Calu3 (cell line): ENCODE results near the gene ADAMTSL4. TPM values are rescaled to one million over a fixed set of nuclear protein-coding genes. Genes with fewer than 3 reads are reported as not detected.
A peak's percentile ranks its signal among the peaks of the same experiment; 100 is the strongest.

Source experiments
- BruUV-seq: library from RNA; stranded (reverse); fragments of 400-500 nt; replicated peaks from 2 replicates; lab custom pipeline; 2021; lab: Mats Ljungman, UMichigan
- CTCF ChIA-PET: fragments of 300-600 bp; sonication (Branson Sonifier 250); formaldehyde crosslinking; loops from one replicate; lab custom pipeline; 2022; ENCODE audit warnings: antibody characterized with exemption; lab: Charles Lee
- DNase-seq: peaks from one replicate; pipeline ENCODE4 v3.0.0; 2022
- H3K27ac Mint-ChIP-seq: one replicate; pipeline ENCODE4 v1.8.0; 2022; ENCODE audit warnings: mixed read lengths; ENCODE audit not compliant: unreplicated experiment
- H3K27me3 Mint-ChIP-seq: one replicate; pipeline ENCODE4 v1.8.0; 2022; ENCODE audit warnings: mixed read lengths; ENCODE audit not compliant: unreplicated experiment
- H3K36me3 Mint-ChIP-seq: one replicate; pipeline ENCODE4 v1.8.0; 2022; ENCODE audit warnings: mild to moderate bottlenecking, moderate library complexity, mixed read lengths; ENCODE audit not compliant: insufficient read depth, unreplicated experiment
- H3K4me1 Mint-ChIP-seq: one replicate; pipeline ENCODE4 v1.8.0; 2022; ENCODE audit warnings: mild to moderate bottlenecking, low read depth, mixed read lengths; ENCODE audit not compliant: unreplicated experiment
- H3K4me3 Mint-ChIP-seq: one replicate; pipeline ENCODE4 v1.8.0; 2022; ENCODE audit warnings: mild to moderate bottlenecking, low read depth, moderate library complexity, mixed read lengths; ENCODE audit not compliant: unreplicated experiment
- H3K9me3 Mint-ChIP-seq: one replicate; pipeline ENCODE4 v1.8.0; 2022; ENCODE audit warnings: low read depth, mixed read lengths; ENCODE audit not compliant: unreplicated experiment
- intact Hi-C: fragments of 100-400 bp; cut with micrococcal nuclease; formaldehyde crosslinking; loops from one replicate; pipeline ENCODE4 v1.10.0; 2022; ENCODE audit not compliant: unreplicated experiment
- total RNA-seq: library from RNA; stranded (reverse); gene quantifications from 2 replicates; pipeline ENCODE4 v1.2.3, GENCODE V29; 2022
- TF ChIP-seq, protein P1 (sequence below): fragments of 200-600 bp; IDR thresholded peaks from one replicate; pipeline ENCODE4 v1.8.0; 2022; ENCODE audit warnings: antibody characterized with exemption; ENCODE audit not compliant: unreplicated experiment

Gene ADAMTSL4
- total RNA-seq, 1 experiment from 2014 or later: 1.9 TPM

- CTCF ChIA-PET: interaction anchor here (0.6 to 1.4 kb wide), 4 partner anchors 16 to 73 kb away, joined by 3 to 8 read pairs (median 4); no protein-coding TSS in a partner anchor
- no TSS peak for BruUV-seq
- TF ChIP-seq, protein P1, sequence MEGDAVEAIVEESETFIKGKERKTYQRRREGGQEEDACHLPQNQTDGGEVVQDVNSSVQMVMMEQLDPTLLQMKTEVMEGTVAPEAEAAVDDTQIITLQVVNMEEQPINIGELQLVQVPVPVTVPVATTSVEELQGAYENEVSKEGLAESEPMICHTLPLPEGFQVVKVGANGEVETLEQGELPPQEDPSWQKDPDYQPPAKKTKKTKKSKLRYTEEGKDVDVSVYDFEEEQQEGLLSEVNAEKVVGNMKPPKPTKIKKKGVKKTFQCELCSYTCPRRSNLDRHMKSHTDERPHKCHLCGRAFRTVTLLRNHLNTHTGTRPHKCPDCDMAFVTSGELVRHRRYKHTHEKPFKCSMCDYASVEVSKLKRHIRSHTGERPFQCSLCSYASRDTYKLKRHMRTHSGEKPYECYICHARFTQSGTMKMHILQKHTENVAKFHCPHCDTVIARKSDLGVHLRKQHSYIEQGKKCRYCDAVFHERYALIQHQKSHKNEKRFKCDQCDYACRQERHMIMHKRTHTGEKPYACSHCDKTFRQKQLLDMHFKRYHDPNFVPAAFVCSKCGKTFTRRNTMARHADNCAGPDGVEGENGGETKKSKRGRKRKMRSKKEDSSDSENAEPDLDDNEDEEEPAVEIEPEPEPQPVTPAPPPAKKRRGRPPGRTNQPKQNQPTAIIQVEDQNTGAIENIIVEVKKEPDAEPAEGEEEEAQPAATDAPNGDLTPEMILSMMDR: no peak
- H3K4me3 Mint-ChIP-seq: peak overlapping the region; percentile 75
- H3K27me3 Mint-ChIP-seq: peaks cover 14% of the 10 kb centered on the region
- intact Hi-C loops: loop anchor here (5.0 kb wide), 2 partner anchors 61 to 86 kb away; partner anchors contain the start of gene TARS2
- peaks cover 70% of the 10 kb centered on the region for H3K36me3 Mint-ChIP-seq
- peaks cover 22% of the 10 kb centered on the region for H3K4me1 Mint-ChIP-seq
- no peaks in the 10 kb centered on the region for H3K9me3 Mint-ChIP-seq
- peak overlapping the region; percentile 73 for H3K27ac Mint-ChIP-seq
- DNase-seq: no peak
Observed at GRCh38 chr1:150548324-150548631, 930 bp upstream of the ADAMTSL4 start.

DNA sequence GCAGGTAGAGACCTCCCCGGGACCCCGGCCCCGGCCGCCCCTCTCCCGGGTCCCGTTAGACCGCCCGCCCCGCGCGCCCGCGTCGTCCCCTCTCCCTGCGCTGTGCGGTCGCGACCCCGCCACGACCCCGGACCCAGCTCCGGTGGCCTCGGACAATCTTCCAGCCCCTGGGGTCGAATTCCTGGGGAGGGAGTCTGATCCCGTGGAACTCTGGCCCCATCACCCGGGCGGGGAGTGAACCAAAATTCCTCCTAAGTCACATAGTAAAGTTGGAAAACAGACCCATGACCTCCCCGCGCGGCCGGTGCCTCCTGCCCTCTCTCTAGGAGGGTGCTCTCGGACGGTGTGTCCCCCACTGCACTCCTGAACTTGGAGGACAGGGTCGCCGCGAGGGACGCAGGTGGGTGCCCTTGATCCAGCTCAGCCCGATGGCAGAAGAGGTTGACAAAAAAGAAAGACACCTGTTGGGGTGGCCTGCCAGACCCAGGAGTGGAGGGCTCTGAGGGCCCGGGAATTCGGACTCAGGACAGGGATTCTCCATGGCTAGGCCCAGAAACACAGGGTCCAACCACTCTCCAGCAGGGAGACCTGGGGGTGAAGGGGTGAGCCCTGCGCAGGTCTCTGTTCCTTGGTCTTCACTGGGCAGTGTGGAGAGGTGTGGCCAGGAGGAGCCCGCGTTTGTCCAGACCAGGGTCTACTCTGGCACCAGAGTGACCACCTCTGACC is 451 bp downstream of the ADAMTSL4 start:
- TF ChIP-seq, protein P1: no peak
- H3K36me3 Mint-ChIP-seq: peaks cover 72% of the 10 kb centered on the region
- H3K4me3 Mint-ChIP-seq: peak overlapping the region; percentile 75
- peaks cover 22% of the 10 kb centered on the region for H3K4me1 Mint-ChIP-seq
- intact Hi-C loops: loop anchor here (5.0 kb wide), 2 partner anchors 62 to 87 kb away; partner anchors contain the start of gene TARS2
- H3K9me3 Mint-ChIP-seq: no peaks in the 10 kb centered on the region
- no TSS peak for BruUV-seq
- peak overlapping the region; percentile 67 for H3K27ac Mint-ChIP-seq
- no peak for DNase-seq
- peaks cover 14% of the 10 kb centered on the region for H3K27me3 Mint-ChIP-seq
- CTCF ChIA-PET: interaction anchor here (0.5 to 0.6 kb wide), 2 partner anchors 62 to 466 kb away, joined by 4 to 6 read pairs; no protein-coding TSS in a partner anchor

DNA sequence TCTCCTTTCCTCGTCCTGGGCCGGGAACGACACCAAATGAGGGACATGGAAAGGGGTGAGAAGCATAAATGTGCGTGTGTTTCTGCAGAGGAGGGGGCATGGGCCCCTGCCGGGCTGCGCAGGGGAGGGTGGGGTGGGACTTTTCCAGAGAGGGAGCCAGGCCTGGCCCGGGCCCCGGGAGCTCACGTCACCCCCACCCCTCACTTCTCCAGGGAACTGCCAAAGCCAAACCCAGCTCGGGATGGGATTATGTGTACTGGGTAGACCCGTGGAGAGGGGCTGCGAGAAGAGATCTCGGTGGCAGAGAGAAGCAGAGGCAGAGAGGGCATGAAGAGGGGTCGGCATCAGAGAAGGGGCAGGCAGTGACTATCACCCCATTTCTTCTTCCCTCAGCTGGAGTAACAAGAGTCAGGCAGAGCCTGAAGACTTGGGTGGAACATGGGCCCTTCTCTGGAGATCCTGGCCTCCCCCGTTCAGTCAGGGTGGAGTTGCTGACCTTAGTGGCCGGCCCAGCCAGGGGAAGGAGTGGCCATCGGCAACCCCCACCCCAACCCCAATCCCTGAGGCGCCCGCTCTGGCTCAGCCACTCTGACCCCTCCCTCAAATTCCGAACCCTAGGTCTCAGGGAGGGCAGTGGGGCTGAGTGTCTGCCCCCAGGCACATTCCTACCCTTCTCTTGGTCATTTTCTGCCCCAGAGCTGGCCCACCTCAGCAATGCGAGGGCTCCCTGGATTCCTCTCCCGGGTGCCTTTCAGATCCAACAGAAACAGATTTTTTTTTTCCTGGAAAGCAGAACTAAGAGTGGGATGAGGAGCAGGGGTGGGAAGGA is 1.2 kb downstream of the ADAMTSL4 start:
- no peak for DNase-seq
- H3K36me3 Mint-ChIP-seq: peaks cover 70% of the 10 kb centered on the region
- CTCF ChIA-PET: interaction anchor here (2.0 kb wide), 1 partner anchor 10 kb away, joined by 9 read pairs; no protein-coding TSS in a partner anchor
- H3K27ac Mint-ChIP-seq: peak overlapping the region; percentile 67
- H3K4me1 Mint-ChIP-seq: peaks cover 22% of the 10 kb centered on the region
- peak overlapping the region; percentile 75 for H3K4me3 Mint-ChIP-seq
- H3K27me3 Mint-ChIP-seq: peaks cover 14% of the 10 kb centered on the region
- intact Hi-C loops: no loop called here
- no TSS peak for BruUV-seq
- TF ChIP-seq, protein P1: no peak
- no peaks in the 10 kb centered on the region for H3K9me3 Mint-ChIP-seq

- H3K36me3 Mint-ChIP-seq: peaks cover 67% of the 10 kb centered on the region
- no peak for DNase-seq
- peaks cover 22% of the 10 kb centered on the region for H3K4me1 Mint-ChIP-seq
- H3K9me3 Mint-ChIP-seq: no peaks in the 10 kb centered on the region
- H3K4me3 Mint-ChIP-seq: no peak overlapping the region
- intact Hi-C loops: no loop called here
- TF ChIP-seq, protein P1: no peak
- CTCF ChIA-PET: interaction anchor here (1.3 to 2.0 kb wide), 2 partner anchors 9 to 17 kb away, joined by 4 to 9 read pairs; no protein-coding TSS in a partner anchor
- H3K27ac Mint-ChIP-seq: peak overlapping the region; percentile 67
- H3K27me3 Mint-ChIP-seq: peaks cover 14% of the 10 kb centered on the region
- no TSS peak for BruUV-seq
Observed at GRCh38 chr1:150551051-150551783, 2.0 kb downstream of the ADAMTSL4 start.
